HepG2 (cell line): Measurements from ENCODE around the gene XXYLT1. TPM values are rescaled to one million over a fixed set of nuclear protein-coding genes. Genes with fewer than 3 reads are reported as not detected.

Source experiments
- CHCHD3 ChIP-seq: sonication (generic); formaldehyde crosslinking; IDR thresholded peaks from 2 replicates; pipeline ENCODE4 v1.8.0; 2022; ENCODE audit warnings: mild to moderate bottlenecking, missing genetic modification reagents, moderate library complexity
- ETV5 ChIP-seq: IDR thresholded peaks from 2 replicates; pipeline ENCODE4 v1.6.1; 2018; ENCODE audit warnings: missing biosample characterization, missing genetic modification reagents, inconsistent platforms, borderline replicate concordance
- GATAD2A ChIP-seq: IDR thresholded peaks from 2 replicates; pipeline ENCODE4 v1.6.1; 2016
- HNRNPUL1 ChIP-seq: fragments of 200-400 bp; formaldehyde crosslinking; IDR thresholded peaks from 2 replicates; pipeline ENCODE4 v1.6.1; 2017; ENCODE audit warnings: low read depth, mild to moderate bottlenecking, low read length, moderate library complexity
- JUND ChIP-seq: sonication (generic); formaldehyde crosslinking; IDR thresholded peaks from 2 replicates; pipeline ENCODE4 v1.8.0; 2022; ENCODE audit warnings: mild to moderate bottlenecking, missing genetic modification reagents
- KDM3A ChIP-seq: IDR thresholded peaks from 2 replicates; pipeline ENCODE4 v1.6.1; 2018; ENCODE audit warnings: low read depth, missing compliant biosample characterization
- MYC ChIP-seq: sonication (generic); formaldehyde crosslinking; IDR thresholded peaks from 2 replicates; pipeline ENCODE4 v1.9.0; 2021; ENCODE audit warnings: missing genetic modification reagents, borderline replicate concordance
- NFIB ChIP-seq: sonication (generic); formaldehyde crosslinking; IDR thresholded peaks from 2 replicates; pipeline ENCODE4 v1.9.0; 2021; ENCODE audit warnings: missing genetic modification reagents, mild to moderate bottlenecking, borderline replicate concordance
- NR2F1 ChIP-seq, 2 experiments: fragments of 450-650 bp in 1 of 2; formaldehyde crosslinking in 1 of 2; IDR thresholded peaks; 2 replicates each; pipeline versions ENCODE4 v1.5.0 to v1.6.1; 2016 to 2020; ENCODE audit warnings: mild to moderate bottlenecking in 1 of 2, missing compliant biosample characterization in 1 of 2, missing genetic modification reagents in 1 of 2, moderate library complexity in 1 of 2
- PCBP1 ChIP-seq: fragments of 200-400 bp; formaldehyde crosslinking; IDR thresholded peaks from 2 replicates; pipeline ENCODE4 v1.6.1; 2017; ENCODE audit warnings: mild to moderate bottlenecking, low read depth, low read length, borderline replicate concordance
- SAP130 ChIP-seq: IDR thresholded peaks from 2 replicates; pipeline ENCODE4 v1.6.1; 2016; ENCODE audit warnings: low read depth
- TARDBP ChIP-seq: sonication (generic); formaldehyde crosslinking; IDR thresholded peaks from 2 replicates; pipeline ENCODE4 v1.8.0; 2022; ENCODE audit warnings: mild to moderate bottlenecking, missing genetic modification reagents
- TOE1 ChIP-seq: sonication (generic); formaldehyde crosslinking; IDR thresholded peaks from 2 replicates; pipeline ENCODE4 v1.4.0; 2020; ENCODE audit warnings: mild to moderate bottlenecking, missing genetic modification reagents
- YEATS2 ChIP-seq: sonication (generic); formaldehyde crosslinking; IDR thresholded peaks from 2 replicates; pipeline ENCODE4 v1.4.0; 2020; ENCODE audit warnings: missing genetic modification reagents, borderline replicate concordance
- ZBTB8A ChIP-seq: sonication (generic); formaldehyde crosslinking; IDR thresholded peaks from 2 replicates; pipeline ENCODE4 v1.4.0; 2020; ENCODE audit warnings: mild to moderate bottlenecking, low read depth, missing genetic modification reagents, borderline replicate concordance
- ZNF251 ChIP-seq: sonication (generic); formaldehyde crosslinking; IDR thresholded peaks from 2 replicates; pipeline ENCODE4 v1.9.0; 2021; ENCODE audit warnings: mild to moderate bottlenecking, missing genetic modification reagents
- ZNF260 ChIP-seq: sonication (generic); formaldehyde crosslinking; IDR thresholded peaks from 2 replicates; pipeline ENCODE4 v1.4.0; 2020; ENCODE audit warnings: missing genetic modification reagents, low read depth, mild to moderate bottlenecking, borderline replicate concordance
- ZNF510 ChIP-seq: sonication (generic); formaldehyde crosslinking; IDR thresholded peaks from 2 replicates; pipeline ENCODE4 v1.4.0; 2020; ENCODE audit warnings: low read depth, mild to moderate bottlenecking, missing genetic modification reagents
- ZSCAN30 ChIP-seq: sonication (generic); formaldehyde crosslinking; IDR thresholded peaks from 2 replicates; pipeline ENCODE4 v1.5.0; 2020; ENCODE audit warnings: mild to moderate bottlenecking, missing genetic modification reagents
- polyA plus RNA-seq, 8 experiments: library from polyadenylated mRNA; depleted of rRNA in 3 of 8; stranded (reverse) in 7 of 8; unstranded in 1 of 8; fragments of >200 nt; fragmentation: Illumina TruSeq in 4 of 8; extraction: Trizol in 4 of 8; gene quantifications; 2 replicates each; pipeline versions ENCODE4 v1.2.1 to v1.2.3, GENCODE V29; 2011 to 2016; ENCODE audit warnings: low read depth in 4 of 8, missing spikeins in 1 of 8, mixed read lengths in 1 of 8; ENCODE audit not compliant: insufficient read depth in 1 of 8
- total RNA-seq, 5 experiments: library from RNA; depleted of rRNA; stranded (reverse); fragments of >200 nt; fragmentation: Illumina TruSeq; extraction: Trizol; gene quantifications; 2 replicates each; pipeline ENCODE4 v1.2.3, GENCODE V29; 2016; ENCODE audit warnings: low read depth in 1 of 5
- TF ChIP-seq, protein P1 (sequence below): sonication (generic); formaldehyde crosslinking; IDR thresholded peaks from 2 replicates; pipeline ENCODE4 v1.4.0; 2020; ENCODE audit warnings: missing genetic modification reagents
- TF ChIP-seq, protein P2 (sequence below): sonication (generic); formaldehyde crosslinking; IDR thresholded peaks from 2 replicates; pipeline ENCODE4 v1.8.0; 2022; ENCODE audit warnings: missing genetic modification reagents, mild to moderate bottlenecking, moderate library complexity, borderline replicate concordance

Gene XXYLT1
- total and polyA plus RNA-seq, 2 of the 13 experiments (the other 11 are each of a cell fraction or from before 2014, with no cell fraction given) = 17.7 to 19.0 TPM

DNA sequence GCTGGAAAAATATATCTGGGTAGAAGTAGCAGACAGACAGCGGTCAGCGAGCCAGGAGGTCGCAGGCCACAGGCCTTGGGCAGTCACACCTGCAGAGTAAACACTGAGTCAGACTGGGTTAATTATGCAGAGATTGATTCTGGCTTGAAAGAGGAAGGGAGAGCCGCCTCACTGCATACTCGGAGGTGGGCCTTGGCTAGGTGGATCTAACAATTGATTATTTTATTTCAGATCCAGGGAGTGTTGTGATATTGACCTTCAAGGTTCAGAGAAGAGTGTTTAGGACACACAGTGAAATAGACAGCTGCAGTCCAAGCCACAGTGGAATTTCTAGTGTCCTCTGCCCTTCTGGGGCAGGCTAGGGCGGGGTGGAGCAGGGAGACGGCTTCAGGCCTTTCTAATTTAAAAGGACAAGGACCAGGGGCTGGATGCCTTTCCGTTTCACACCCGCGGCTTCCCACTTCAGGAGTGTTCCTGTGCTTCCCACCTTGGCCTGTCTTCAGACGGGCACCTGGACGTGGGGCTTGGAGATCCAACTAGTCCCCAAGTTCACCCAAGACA is 237.3 kb downstream of the XXYLT1 start (continued):
- TF ChIP-seq ETV5 (CRISPR knock-in tag) = peak; percentile 84; the same call in 1 of the 2 replicates
- TF ChIP-seq YEATS2 (CRISPR knock-in tag) = no peak
- TF ChIP-seq, protein P1, sequence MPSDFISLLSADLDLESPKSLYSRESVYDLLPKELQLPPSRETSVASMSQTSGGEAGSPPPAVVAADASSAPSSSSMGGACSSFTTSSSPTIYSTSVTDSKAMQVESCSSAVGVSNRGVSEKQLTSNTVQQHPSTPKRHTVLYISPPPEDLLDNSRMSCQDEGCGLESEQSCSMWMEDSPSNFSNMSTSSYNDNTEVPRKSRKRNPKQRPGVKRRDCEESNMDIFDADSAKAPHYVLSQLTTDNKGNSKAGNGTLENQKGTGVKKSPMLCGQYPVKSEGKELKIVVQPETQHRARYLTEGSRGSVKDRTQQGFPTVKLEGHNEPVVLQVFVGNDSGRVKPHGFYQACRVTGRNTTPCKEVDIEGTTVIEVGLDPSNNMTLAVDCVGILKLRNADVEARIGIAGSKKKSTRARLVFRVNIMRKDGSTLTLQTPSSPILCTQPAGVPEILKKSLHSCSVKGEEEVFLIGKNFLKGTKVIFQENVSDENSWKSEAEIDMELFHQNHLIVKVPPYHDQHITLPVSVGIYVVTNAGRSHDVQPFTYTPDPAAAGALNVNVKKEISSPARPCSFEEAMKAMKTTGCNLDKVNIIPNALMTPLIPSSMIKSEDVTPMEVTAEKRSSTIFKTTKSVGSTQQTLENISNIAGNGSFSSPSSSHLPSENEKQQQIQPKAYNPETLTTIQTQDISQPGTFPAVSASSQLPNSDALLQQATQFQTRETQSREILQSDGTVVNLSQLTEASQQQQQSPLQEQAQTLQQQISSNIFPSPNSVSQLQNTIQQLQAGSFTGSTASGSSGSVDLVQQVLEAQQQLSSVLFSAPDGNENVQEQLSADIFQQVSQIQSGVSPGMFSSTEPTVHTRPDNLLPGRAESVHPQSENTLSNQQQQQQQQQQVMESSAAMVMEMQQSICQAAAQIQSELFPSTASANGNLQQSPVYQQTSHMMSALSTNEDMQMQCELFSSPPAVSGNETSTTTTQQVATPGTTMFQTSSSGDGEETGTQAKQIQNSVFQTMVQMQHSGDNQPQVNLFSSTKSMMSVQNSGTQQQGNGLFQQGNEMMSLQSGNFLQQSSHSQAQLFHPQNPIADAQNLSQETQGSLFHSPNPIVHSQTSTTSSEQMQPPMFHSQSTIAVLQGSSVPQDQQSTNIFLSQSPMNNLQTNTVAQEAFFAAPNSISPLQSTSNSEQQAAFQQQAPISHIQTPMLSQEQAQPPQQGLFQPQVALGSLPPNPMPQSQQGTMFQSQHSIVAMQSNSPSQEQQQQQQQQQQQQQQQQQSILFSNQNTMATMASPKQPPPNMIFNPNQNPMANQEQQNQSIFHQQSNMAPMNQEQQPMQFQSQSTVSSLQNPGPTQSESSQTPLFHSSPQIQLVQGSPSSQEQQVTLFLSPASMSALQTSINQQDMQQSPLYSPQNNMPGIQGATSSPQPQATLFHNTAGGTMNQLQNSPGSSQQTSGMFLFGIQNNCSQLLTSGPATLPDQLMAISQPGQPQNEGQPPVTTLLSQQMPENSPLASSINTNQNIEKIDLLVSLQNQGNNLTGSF (CRISPR knock-in tag) = no peak
- no peak for TF ChIP-seq PCBP1
- TF ChIP-seq ZNF251 = no peak
- peak; percentile 54 for TF ChIP-seq GATAD2A (CRISPR knock-in tag)
- TF ChIP-seq CHCHD3 (CRISPR knock-in tag) = no peak
- no peak for TF ChIP-seq MYC (CRISPR knock-in tag)
- TF ChIP-seq ZNF510 = no peak
- TF ChIP-seq SAP130 (CRISPR knock-in tag) = peak; percentile 65
- TF ChIP-seq JUND (CRISPR knock-in tag) = peak; percentile 82; the same call in 1 of the 2 replicates
- TF ChIP-seq HNRNPUL1 = no peak
- TF ChIP-seq NR2F1 (CRISPR knock-in tag; IDR thresholded peaks at IDR 0.05) = peak; percentile 49 to 57; a peak in 2 of 4 replicates
- TF ChIP-seq ZNF260 = no peak
- TF ChIP-seq NFIB (CRISPR knock-in tag) = no peak
- TF ChIP-seq TARDBP (CRISPR knock-in tag) = peak; percentile 34; the same call in 1 of the 2 replicates
- no peak for TF ChIP-seq KDM3A (CRISPR knock-in tag)
- no peak for TF ChIP-seq ZSCAN30
- TF ChIP-seq, protein P2, sequence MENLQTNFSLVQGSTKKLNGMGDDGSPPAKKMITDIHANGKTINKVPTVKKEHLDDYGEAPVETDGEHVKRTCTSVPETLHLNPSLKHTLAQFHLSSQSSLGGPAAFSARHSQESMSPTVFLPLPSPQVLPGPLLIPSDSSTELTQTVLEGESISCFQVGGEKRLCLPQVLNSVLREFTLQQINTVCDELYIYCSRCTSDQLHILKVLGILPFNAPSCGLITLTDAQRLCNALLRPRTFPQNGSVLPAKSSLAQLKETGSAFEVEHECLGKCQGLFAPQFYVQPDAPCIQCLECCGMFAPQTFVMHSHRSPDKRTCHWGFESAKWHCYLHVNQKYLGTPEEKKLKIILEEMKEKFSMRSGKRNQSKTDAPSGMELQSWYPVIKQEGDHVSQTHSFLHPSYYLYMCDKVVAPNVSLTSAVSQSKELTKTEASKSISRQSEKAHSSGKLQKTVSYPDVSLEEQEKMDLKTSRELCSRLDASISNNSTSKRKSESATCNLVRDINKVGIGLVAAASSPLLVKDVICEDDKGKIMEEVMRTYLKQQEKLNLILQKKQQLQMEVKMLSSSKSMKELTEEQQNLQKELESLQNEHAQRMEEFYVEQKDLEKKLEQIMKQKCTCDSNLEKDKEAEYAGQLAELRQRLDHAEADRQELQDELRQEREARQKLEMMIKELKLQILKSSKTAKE (CRISPR knock-in tag) = peak; percentile 94
- TF ChIP-seq ZBTB8A (CRISPR knock-in tag) = no peak
- TF ChIP-seq TOE1 (CRISPR knock-in tag) = no peak
